Subcutaneous abdominal adipose tissue (tissue), 5 donors: ENCODE measurements around the gene LSM14B.

Experiments
- H3K27ac ChIP-seq: one replicate; pipeline ENCODE4 v1.7.0; 2013; ENCODE audit warnings: low read depth, mild to moderate bottlenecking, inconsistent platforms, low read length, moderate library complexity
- H3K27me3 ChIP-seq, 5 donors: one replicate each; pipeline ENCODE4 v1.7.0; 2013; ENCODE audit warnings: low read length in 5 of 5, inconsistent platforms in 1 of 5; ENCODE audit not compliant: control insufficient read depth in 5 of 5, insufficient read depth in 4 of 5
- H3K36me3 ChIP-seq, 5 donors: one replicate each; pipeline ENCODE4 v1.7.0; 2013; ENCODE audit warnings: low read length in 5 of 5; ENCODE audit not compliant: control insufficient read depth in 5 of 5, insufficient read depth in 5 of 5
- H3K4me1 ChIP-seq, 5 donors: one replicate each; pipeline ENCODE4 v1.7.0; 2013; ENCODE audit warnings: low read length in 5 of 5, mild to moderate bottlenecking in 3 of 5, moderate library complexity in 1 of 5; ENCODE audit not compliant: control insufficient read depth in 5 of 5, insufficient read depth in 5 of 5
- H3K4me3 ChIP-seq, 5 donors: one replicate each; pipeline ENCODE4 v1.7.0; 2013; ENCODE audit warnings: low read length in 5 of 5, low read depth in 1 of 5
- H3K9ac ChIP-seq, 5 donors: one replicate each; pipeline ENCODE4 v1.7.0; 2013; ENCODE audit warnings: low read length in 5 of 5, mild to moderate bottlenecking in 4 of 5, moderate library complexity in 3 of 5
- H3K9me3 ChIP-seq, 5 donors: one replicate each; pipeline ENCODE4 v1.7.0; 2013; ENCODE audit warnings: low read length in 5 of 5; ENCODE audit not compliant: control insufficient read depth in 5 of 5
- donor health status: healthy.
- donor health status: healthy.
- donor health status: healthy.
- donor health status: healthy.
- donor health status: healthy.

The LSM14B gene

DNA sequence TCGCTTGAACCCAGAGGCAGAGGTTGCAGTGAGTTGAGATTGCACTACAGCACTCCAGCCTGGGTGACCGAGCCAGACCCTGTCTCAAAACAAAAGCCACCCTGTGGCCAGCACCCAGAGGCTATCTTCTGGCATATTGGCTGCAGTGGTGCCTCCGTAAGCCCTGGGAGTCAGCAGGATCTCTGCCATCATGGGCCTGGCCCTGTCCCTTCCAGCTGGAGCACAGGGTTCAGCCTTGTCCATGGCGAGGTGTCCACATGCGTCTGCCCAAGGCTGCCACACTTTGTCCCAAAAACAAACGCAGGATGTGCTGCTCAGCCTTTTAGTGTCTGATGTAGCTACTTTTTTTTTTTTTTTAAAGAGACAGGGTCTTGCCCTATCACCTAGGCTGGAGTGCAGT, 45.2 kb downstream of the LSM14B start:
- Histone ChIP-seq H3K36me3 (peaks cover 0 to 65% (median 58%) of the 10 kb centered on the region in 5 donors), H3K27ac (no peak overlapping the region), H3K9ac (no peak overlapping the region), H3K27me3 (no peaks in the 10 kb centered on the region), H3K4me1 (peaks cover 0 to 10% (median 6%) of the 10 kb centered on the region in 5 donors), H3K4me3 (no peak overlapping the region), H3K9me3 (no peaks in the 10 kb centered on the region)

DNA sequence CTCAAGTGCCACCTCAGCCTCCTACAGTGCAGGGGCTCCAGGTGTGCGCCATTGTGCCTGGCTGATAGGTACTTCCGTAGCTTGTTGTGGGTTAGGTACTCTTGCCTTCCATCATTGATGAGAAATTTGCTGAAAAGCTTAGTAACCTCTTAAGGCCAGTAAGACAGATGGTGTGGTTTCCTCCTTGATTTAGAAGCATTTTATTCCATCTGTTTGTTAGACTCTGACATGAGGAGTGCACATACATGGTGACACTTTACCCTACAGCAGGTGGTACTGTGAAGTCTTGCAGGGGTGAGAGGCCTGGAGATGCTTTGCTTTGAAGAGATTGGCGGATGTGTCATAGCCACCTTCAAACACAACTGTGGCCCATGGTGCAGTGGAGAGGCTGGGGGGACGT, 45.8 kb downstream of the LSM14B start:
- H3K36me3 ChIP-seq = peaks cover 0 to 63% (median 54%) of the 10 kb centered on the region in 5 donors
- no peak overlapping the region for H3K4me3 ChIP-seq
- H3K9ac ChIP-seq = no peak overlapping the region
- H3K9me3 ChIP-seq = no peaks in the 10 kb centered on the region
- no peaks in the 10 kb centered on the region for H3K27me3 ChIP-seq
- peaks cover 0 to 10% (median 6%) of the 10 kb centered on the region in 5 donors for H3K4me1 ChIP-seq
- H3K27ac ChIP-seq = no peak overlapping the region

DNA sequence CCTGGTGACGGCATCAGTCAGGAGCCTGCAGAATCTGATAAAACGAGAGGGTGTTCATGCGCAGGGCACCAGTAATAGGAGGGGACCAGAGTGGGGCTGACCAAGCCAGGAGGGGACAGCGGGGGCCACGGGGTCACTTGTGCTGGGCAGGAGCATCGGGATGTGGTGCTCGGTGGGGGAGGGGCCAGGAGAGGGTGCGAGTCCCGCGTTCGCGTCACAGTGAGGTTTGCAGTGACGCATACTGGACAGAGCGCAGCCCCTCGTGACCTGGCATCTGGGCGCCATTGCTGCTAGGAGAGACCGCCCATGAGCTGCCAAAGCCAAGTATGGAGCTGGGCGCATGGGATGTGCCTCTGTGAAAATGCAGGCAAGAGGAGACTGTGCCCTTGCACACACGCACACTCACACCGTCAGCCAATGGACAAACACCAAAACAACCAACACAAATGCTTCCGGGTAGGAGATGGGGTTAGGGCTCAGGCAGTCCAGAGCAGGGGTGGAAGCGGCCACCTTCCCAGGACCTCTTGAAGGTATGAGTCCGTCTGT, 46.7 kb downstream of the LSM14B start:
- H3K27ac ChIP-seq = no peak overlapping the region
- H3K27me3 ChIP-seq = no peaks in the 10 kb centered on the region
- no peak overlapping the region for H3K4me3 ChIP-seq
- H3K4me1 ChIP-seq = peaks cover 0 to 10% (median 6%) of the 10 kb centered on the region in 5 donors
- H3K9me3 ChIP-seq = no peaks in the 10 kb centered on the region
- no peak overlapping the region for H3K9ac ChIP-seq
- peaks cover 0 to 54% (median 46%) of the 10 kb centered on the region in 5 donors for H3K36me3 ChIP-seq

DNA sequence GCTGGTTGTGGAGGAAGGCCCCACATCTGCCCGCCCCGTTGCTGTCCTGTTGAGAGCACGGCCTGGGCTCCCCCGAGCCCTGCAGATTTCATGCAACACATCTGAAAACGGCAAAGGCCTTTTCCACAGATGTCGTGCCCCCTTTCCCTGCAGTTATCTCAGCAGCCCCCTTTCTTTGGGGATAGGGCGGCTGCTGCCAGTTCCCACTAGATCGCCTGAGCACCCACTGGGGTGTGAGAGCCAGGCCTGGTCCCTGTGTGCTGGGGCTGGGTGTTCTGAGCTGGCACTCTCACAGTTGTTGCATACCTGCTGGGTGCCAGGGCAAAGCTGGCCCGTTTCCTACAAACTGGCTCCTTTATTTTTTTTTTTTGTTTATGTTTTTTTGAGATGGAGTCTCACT, 48.3 kb downstream of the LSM14B start:
- H3K27me3 ChIP-seq = no peaks in the 10 kb centered on the region
- no peaks in the 10 kb centered on the region for H3K9me3 ChIP-seq
- H3K4me3 ChIP-seq = no peak overlapping the region
- peaks cover 0 to 51% (median 44%) of the 10 kb centered on the region in 5 donors for H3K36me3 ChIP-seq
- H3K4me1 ChIP-seq = peaks cover 0 to 10% (median 6%) of the 10 kb centered on the region in 5 donors
- H3K27ac ChIP-seq = no peak overlapping the region
- no peak overlapping the region for H3K9ac ChIP-seq

DNA sequence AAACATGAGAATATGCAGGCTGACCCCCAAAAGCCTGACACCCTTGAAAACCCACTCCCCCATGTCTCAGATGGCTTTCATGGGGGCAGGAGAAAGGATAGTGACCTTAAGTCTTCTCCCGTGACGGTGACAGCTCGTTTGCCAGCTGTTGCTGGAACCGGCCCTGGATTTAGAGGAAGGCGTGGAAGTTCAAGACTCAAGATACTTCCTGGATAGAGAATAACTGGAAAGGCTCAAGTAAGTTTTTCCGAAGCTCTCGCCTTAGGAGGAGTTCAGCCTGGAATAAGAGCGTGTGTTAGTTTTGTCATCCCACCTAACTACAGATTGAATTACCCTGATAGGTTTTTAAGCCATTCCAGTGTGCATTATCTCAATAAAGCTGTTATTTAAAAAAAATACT, 49.0 kb downstream of the LSM14B start:
- H3K9ac ChIP-seq = no peak overlapping the region
- H3K4me1 ChIP-seq = peaks cover 0 to 10% (median 1%) of the 10 kb centered on the region in 5 donors
- no peak overlapping the region for H3K27ac ChIP-seq
- H3K9me3 ChIP-seq = no peaks in the 10 kb centered on the region
- peaks cover 0 to 50% (median 41%) of the 10 kb centered on the region in 5 donors for H3K36me3 ChIP-seq
- no peak overlapping the region for H3K4me3 ChIP-seq
- H3K27me3 ChIP-seq = no peaks in the 10 kb centered on the region

DNA sequence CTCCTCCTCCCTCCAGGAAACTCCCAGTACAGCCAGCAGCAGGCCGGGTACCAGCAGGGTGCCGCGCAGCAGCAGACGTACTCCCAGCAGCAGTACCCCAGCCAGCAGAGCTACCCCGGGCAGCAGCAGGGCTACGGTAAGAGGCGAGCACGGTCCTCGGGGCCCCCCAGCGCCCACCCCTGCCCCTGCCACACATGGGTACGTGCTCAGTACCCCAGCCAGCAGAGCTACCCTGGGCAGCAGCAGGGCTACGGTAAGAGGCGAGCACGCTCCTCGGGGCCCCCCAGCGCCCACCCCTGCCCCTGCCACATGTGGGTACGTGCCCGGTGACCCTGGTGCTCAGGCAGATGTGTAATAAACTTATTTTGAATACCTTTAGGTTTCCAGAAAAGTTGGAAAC, 50.4 kb downstream of the LSM14B start:
- Histone ChIP-seq H3K9me3 (no peaks in the 10 kb centered on the region), H3K27me3 (no peaks in the 10 kb centered on the region), H3K4me3 (no peak overlapping the region), H3K27ac (no peak overlapping the region), H3K9ac (no peak overlapping the region), H3K36me3 (peaks cover 0 to 55% (median 37%) of the 10 kb centered on the region in 5 donors), H3K4me1 (peaks cover 0 to 6% (median 0%) of the 10 kb centered on the region in 5 donors)

DNA sequence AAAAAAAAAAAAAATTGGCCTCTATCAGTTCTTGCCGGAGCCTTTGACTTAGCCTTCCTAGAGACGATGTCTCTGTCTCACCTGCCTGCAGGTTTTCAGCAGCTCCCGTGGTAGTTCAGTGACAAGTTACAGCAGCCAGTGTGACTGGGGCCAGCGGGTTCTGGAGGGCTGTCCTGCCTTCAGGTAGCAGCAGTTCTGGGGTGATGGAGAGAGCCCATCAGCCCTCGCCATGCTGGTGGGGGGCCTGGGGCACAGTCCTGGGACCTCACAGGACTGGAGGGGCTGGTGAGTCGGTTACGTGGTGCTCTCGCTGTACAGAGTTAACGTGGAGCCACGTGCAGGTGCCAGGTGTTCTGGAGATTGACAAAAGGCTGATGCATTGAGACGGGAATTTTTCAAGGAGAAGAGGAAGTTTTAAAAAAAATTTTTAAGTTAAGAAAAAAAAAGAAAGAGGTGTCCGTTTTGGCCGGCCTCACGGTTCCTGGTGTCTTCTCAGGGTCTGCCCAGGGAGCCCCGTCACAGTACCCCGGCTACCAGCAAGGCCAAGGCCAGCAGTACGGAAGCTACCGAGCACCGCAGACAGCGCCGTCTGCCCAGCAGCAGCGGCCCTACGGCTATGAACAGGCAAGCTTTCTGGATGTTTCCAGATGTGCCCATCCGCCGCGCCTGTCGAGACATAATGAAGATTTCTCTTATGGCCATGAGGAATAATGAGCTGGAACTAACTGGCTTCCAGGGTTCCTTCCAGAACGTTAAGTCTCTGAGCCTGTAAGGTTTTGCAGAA, 51.9 kb downstream of the LSM14B start:
- peaks cover 0 to 10% (median 6%) of the 10 kb centered on the region in 5 donors for H3K4me1 ChIP-seq
- no peaks in the 10 kb centered on the region for H3K9me3 ChIP-seq
- no peak overlapping the region for H3K9ac ChIP-seq
- H3K27me3 ChIP-seq = no peaks in the 10 kb centered on the region
- H3K4me3 ChIP-seq = no peak overlapping the region
- H3K36me3 ChIP-seq = peaks cover 0 to 48% (median 30%) of the 10 kb centered on the region in 5 donors
- no peak overlapping the region for H3K27ac ChIP-seq

DNA sequence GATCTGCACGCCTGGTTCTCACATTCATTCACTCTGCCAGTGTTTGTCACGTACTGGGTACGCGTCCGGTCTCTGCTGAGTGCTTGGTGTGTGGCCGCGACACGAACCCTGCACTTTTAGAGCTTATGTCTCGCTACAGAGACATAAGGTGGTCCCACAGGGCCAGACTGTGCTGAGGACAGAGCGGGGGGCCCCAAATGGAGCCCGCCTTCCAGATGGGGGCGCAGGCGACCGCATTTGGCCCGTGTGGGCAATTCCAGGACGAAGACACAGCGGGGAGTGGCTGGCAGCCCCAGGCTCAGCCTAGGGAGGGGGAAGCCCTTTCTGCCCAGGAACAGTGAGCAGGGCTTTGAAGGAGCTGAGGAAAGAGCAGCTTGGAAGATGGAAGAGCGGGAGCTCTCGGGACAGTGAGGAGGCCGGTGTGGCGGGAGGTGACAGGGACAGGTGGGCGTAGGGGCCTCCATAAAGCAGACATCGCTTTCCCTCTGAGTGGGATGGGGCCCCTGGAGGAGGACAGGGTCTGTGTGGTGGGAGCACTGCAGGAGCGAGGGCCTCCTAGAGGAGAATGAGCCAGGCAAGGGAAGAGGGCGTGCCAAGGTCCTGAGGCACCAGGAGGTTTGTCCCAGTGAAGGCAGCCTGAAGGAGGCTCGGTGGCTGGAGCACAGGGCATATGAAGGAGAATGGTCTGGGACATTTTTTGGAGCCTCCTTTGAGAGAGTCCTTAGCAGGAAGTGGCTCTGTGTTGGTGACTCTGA, 52.8 kb downstream of the LSM14B start:
- Histone ChIP-seq H3K4me3 (no peak overlapping the region), H3K27ac (no peak overlapping the region), H3K27me3 (no peaks in the 10 kb centered on the region), H3K9me3 (no peaks in the 10 kb centered on the region), H3K36me3 (peaks cover 0 to 42% (median 28%) of the 10 kb centered on the region in 5 donors), H3K4me1 (peaks cover 0 to 13% (median 6%) of the 10 kb centered on the region in 5 donors), H3K9ac (no peak overlapping the region)

DNA sequence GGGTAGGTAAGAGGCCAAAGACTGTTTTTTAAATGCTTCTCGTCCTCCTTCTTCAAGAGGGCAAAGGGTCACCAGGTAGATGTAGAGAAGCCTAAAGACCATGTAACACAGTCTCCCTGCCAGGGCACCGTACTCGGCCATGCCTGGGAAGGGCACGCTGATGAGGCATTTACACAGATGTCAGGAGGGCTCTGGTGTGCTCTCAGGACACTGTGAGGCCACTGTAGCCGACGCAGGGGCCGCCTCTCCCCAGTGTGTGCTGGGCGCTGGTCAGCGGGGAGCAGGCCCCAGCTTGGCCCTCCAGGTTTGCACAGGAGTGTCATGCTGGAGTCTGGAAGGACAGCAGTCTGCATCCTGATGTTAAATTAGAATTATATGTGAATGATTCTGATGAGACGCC, 53.4 kb downstream of the LSM14B start:
- H3K27me3 ChIP-seq = no peaks in the 10 kb centered on the region
- H3K4me1 ChIP-seq = peaks cover 0 to 13% (median 6%) of the 10 kb centered on the region in 5 donors
- no peak overlapping the region for H3K4me3 ChIP-seq
- no peak overlapping the region for H3K9ac ChIP-seq
- peaks cover 0 to 42% (median 28%) of the 10 kb centered on the region in 5 donors for H3K36me3 ChIP-seq
- H3K27ac ChIP-seq = no peak overlapping the region
- H3K9me3 ChIP-seq = no peaks in the 10 kb centered on the region

DNA sequence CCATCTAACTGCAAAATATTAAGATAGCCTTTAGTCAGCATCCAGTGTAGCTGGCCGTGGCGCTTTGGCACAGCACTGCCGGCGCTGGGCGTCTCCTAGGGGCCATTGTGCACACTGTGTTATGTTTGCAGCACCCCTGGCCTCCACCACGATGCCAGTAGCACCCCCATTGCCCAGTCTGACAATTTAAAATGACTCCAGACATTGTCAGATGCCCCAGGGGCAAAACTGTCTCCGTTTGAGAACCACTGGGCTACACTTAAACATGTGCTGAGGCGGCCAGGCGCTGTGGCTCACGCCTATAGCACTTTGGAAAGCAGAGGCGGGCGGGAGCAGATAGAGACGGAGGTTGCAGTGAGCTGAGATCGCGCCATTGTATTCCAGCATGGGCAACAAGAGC, 54.6 kb downstream of the LSM14B start:
- no peak overlapping the region for H3K4me3 ChIP-seq
- H3K36me3 ChIP-seq = peaks cover 0 to 42% (median 28%) of the 10 kb centered on the region in 5 donors
- H3K9ac ChIP-seq = no peak overlapping the region

More for the DNA sequence above, 54.6 kb downstream of the LSM14B start:
- peaks cover 0 to 11% (median 3%) of the 10 kb centered on the region in 5 donors for H3K4me1 ChIP-seq
- no peak overlapping the region for H3K27ac ChIP-seq
- no peaks in the 10 kb centered on the region for H3K27me3 ChIP-seq
- no peaks in the 10 kb centered on the region for H3K9me3 ChIP-seq
